Tongue (tissue), 2 donors: ENCODE data around the gene CASP10. TPM values are rescaled to one million over a fixed set of nuclear protein-coding genes. Genes with fewer than 3 reads are reported as not detected.
"Not testable (repeated sequence)": the region's sequence is repeated elsewhere in the genome, so short reads cannot be mapped to it uniquely, and the experiment has no call there.

Experiments
- DNase-seq: peaks from one replicate; pipeline ENCODE4 v3.0.0-alpha.2; 2015
- total RNA-seq: library from RNA; depleted of rRNA; stranded (reverse); fragments of >200 nt; gene quantifications from one replicate; pipeline ENCODE4 v1.2.3, GENCODE V29; 2014

Gene CASP10
- total RNA-seq, 1 donor from 2014 or later = 10.8 TPM

- DNase-seq = peak; percentile 14
Measured at GRCh38 chr2:201233192-201233811, 50.4 kb downstream of the CASP10 start.

GRCh38 chr2:201233812-201234662, 51.1 kb downstream of the CASP10 start:
- DNase-seq = no peak

GRCh38 chr2:201234663-201235135, 51.8 kb downstream of the CASP10 start:
- DNase-seq = no peak

- DNase-seq = peak; percentile 88
Measured at GRCh38 chr2:201235860-201236811, 53.2 kb downstream of the CASP10 start.

GRCh38 chr2:201237486-201238123, 54.7 kb downstream of the CASP10 start:
- DNase-seq = no peak

- DNase-seq = not testable (repeated sequence)
Measured at GRCh38 chr2:201239167-201239935, 56.4 kb downstream of the CASP10 start.

- DNase-seq = no peak
Measured at GRCh38 chr2:201242571-201243277, 59.8 kb downstream of the CASP10 start.

GRCh38 chr2:201244829-201245228, 61.9 kb downstream of the CASP10 start:
- no peak for DNase-seq

GRCh38 chr2:201246280-201246679, 63.3 kb downstream of the CASP10 start:
- DNase-seq = no peak

GRCh38 chr2:201248288-201248844, 65.4 kb downstream of the CASP10 start:
- no peak for DNase-seq

GRCh38 chr2:201249889-201250288, 66.9 kb downstream of the CASP10 start:
- no peak for DNase-seq

GRCh38 chr2:201250741-201251140, 67.8 kb downstream of the CASP10 start:
- DNase-seq = no peak

GRCh38 chr2:201254081-201254730, 71.3 kb downstream of the CASP10 start:
- no peak for DNase-seq

GRCh38 chr2:201255408-201256033, 72.6 kb downstream of the CASP10 start:
- no peak for DNase-seq

GRCh38 chr2:201256082-201256481, 73.1 kb downstream of the CASP10 start:
- DNase-seq = no peak

- no peak for DNase-seq
Measured at GRCh38 chr2:201257381-201257955, 74.5 kb downstream of the CASP10 start.

- DNase-seq = peak; percentile 77
Measured at GRCh38 chr2:201257956-201258665, 75.2 kb downstream of the CASP10 start.
